SU-DHL-6 (cell line): Measurements from ENCODE around the gene TRIM51G.
"Not testable (repeated sequence)": the region's sequence is repeated elsewhere in the genome, so short reads cannot be mapped to it uniquely, and the experiment has no call there.

ENCODE experiments used
- CTCF ChIP-seq: fragments of 200-600 bp; sonication (generic); IDR thresholded peaks from one replicate; pipeline ENCODE4 v1.5.1; 2017; ENCODE audit warnings: antibody characterized with exemption, mild to moderate bottlenecking, low read length, moderate library complexity; ENCODE audit not compliant: insufficient read depth, poor library complexity, severe bottlenecking
- EZH2phosphoT487 ChIP-seq: fragments of 200-600 bp; sonication (generic), shearing (Covaris generic); conservative IDR thresholded peaks from 2 replicates; pipeline ENCODE4 v1.6.1; 2018; ENCODE audit warnings: mild to moderate bottlenecking, antibody characterized with exemption, low read length, moderate library complexity, mixed read lengths

GRCh38 chr11:48945796-48946195 lies 37.9 kb downstream of the TRIM51G start:
- TF ChIP-seq CTCF, EZH2phosphoT487: not testable (repeated sequence)
